Hematopoietic multipotent progenitor cell treated with erythropoietin and hydrocortisone succinate and interleukin-3 and kit ligand, for 17 days (in vitro differentiated cells): Measurements from ENCODE around the gene KLF6.
"Not testable (repeated sequence)": the region's sequence is repeated elsewhere in the genome, so short reads cannot be mapped to it uniquely, and the experiment has no call there.

Experiments used
- DNase-seq: peaks from one replicate; pipeline ENCODE4 v3.0.0-alpha.2; 2015; ENCODE audit warnings: low spot score

The KLF6 gene

DNA sequence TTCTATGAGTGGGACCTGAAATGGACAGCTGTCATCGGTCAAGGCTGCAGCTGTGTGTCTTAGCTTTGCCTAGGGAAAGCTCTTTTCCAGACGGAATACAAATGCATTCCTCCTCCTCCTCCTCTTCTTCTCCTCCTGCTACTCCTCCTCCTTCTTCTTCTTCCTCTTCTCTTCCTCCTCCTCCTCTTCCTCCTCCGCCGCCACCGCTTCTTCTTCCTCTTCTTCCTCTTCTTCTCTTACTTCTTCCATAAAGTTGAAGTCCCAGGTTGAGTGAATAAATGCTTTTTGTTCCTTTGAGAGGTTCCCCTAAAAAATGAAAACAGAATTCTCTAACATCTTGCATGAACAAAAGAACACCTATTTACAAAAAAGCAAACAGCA is 28.7 kb downstream of the KLF6 start:
- DNase-seq = no peak

DNA sequence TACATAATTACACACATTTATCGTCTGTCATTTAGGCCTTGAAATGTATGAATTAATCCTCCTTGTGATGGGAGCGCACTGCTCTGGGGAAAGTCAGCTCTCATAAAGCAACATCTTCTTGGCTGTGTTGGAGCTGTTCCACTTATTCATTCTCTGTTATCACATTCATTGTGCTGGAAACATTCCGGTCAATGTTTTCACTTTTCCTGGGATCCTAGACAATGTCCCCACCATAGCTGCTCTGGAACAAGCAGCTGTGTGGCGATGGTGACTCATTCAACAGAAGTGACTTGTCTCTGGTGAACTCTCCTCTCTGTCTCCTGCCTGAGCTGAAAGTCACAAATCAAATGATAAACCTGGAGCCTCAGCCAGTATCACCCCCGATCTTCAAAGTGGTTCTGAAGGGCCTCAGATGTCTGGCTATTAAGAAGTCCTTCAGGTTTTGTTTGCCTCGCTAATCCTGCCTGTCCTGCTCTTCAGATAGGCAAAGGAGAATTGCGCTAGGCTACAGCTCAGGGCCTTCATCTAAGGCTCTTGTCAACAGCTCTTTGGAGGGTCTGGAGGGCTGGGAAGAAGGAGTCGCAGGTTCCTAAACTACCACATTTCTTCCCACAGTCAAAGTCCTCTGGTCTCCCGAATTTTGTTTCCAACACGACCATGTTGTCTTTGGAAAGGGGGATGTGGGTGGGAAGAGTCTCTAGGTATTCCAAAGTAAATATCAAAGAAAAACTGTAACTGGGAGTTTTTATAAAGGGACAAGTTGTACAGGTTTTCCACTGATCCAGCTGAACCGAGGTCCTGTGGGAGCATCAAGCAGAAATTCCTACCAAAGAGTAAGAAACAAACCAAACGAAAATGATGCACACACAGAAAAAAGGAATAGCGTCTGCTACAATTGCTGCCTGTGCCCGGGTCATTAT is 29.3 kb downstream of the KLF6 start:
- no peak for DNase-seq

DNA sequence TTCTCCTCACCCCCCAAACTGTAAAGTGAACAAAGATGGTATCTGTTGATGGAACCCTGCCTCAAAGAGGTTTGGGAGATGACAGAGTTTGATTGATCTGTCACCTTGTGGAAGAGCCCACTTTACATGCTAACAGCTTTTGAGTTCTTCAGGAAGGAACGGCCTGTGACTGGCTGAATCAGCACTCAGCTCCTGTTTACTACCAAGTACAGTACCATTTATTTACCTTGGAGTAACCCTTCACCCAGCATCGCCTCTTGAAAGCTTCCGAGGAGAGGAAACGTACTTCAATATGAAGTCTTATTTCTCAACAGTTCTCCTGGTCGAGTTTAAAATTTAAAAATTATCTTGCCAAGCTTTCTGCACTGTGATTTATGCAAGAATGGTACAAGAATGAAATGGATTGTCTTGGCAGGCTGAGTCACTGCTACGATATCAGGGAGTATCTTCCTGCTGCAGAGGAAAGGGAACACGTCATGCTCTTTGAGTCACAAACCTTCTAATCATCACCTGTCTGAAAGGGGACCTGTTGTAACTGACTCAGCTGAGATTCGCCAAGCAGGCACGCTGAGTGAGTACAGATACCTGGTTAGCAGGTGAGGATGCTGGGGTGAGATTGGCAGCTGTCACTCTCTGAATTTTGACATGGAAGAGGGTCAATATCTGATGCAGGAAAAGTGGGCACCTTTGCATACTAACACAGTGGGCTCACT is 30.1 kb downstream of the KLF6 start:
- no peak for DNase-seq

DNA sequence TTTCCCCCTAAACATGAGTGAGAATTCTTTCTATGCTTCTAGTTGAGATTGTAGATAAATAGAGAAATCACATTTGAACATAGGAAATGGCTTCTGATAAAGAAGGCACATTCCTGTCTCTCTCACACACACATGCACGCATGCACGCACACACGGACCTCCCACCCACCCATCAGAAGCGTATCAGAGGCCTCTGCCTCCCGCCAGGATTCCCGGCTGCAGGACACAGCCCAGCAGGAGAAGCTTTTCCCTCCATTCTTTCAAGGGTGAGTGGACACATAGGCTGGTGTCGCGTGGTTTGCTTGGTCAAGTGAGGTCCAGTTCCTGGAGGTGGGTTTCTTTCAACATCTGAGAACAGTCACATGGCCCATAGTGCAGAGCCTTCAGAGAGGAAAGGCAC is 34.2 kb downstream of the KLF6 start:
- no peak for DNase-seq

DNA sequence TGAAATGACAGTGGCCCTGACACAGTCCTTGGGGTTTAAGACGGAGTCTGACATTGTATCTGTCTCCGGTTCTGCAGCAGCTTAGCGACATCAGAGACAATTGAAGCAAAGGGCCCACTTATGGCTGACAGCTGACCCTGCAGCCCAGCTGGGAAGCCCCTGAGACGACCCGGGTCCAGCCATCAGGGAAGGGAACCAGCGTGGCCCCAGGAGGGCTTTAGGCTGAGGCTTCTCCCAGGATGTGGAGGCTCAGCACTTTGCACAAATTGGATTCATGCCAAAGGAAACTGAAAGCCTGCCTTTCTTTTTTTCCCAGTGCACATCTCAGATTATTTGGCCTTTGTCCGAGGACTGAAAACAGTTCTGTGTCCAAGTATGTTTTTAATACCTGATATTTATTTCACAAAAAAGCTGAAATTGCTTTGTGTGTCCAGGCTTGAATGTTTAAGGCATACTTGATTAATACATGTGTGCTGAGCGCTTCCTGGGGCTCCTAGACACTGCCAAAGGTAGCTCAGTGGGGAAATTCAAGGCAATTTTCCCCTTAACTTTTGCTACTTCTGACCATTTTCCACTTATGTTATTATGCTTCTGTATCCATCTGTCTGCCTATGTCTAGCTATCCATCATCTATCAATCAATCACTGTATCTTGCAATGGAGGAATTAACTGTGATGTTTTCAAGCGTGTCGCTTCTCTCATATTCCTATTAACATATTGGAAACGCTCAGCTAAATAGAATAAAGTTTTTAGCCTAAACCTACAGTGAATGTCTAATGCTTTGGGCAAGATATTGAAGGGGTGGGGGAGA is 34.8 kb downstream of the KLF6 start:
- no peak for DNase-seq

DNA sequence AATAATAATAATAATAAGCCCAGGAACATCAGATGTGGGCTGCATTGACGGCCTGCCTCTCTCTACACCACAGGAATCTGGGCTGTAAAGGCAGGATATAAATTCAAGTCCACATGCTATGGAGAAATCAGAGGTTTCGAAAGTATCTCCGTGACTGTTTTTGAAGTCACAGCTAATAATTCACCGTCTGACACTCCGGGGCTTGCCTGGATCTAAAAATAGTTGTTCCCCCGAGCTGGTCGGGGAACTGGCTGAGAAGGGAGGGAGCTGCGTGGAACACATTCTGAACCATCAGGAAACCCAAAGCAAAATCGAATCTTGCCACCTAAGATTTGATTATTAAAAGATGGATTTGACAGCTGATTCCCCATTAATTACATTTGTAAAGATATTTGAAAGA is 35.4 kb downstream of the KLF6 start:
- no peak for DNase-seq

DNA sequence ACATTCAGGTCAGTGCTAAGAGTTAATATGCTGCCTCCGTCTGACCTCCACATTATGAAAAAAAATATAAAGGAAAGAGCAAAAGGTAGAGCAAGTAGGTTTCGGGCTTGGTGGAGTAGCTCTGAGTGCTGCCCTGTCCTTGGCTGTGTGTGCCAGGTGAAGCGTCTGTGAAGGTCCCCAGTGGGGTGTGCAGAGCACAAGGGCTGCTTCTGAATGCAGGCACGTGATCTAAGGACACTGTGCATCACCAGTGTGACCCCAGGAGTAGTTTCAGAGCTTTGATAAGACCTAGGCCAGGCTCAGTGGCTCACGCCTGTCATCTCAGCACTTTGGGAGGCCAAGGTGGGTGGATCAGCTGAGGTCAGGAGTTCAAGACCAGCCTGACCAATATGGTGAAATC is 36.0 kb downstream of the KLF6 start:
- no peak for DNase-seq

DNA sequence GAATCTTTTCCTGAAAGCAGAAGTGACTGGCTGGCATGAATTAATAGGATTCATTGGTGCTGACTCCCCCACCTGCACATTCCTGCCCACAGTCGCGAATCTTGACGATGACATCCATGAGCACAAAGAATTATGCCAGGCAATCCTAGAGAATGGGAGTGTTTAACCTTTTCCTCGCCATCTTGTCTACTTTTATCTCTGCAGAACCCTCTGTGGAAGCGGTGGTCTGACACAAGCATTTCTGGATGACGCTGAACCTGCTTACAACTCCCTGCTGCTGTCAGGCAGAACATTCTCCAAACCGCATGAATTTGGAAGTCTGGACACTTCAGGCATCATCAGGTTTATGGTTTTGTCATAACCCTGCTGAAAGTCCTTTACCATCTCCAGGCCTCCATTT is 36.5 kb downstream of the KLF6 start:
- DNase-seq = no peak

DNA sequence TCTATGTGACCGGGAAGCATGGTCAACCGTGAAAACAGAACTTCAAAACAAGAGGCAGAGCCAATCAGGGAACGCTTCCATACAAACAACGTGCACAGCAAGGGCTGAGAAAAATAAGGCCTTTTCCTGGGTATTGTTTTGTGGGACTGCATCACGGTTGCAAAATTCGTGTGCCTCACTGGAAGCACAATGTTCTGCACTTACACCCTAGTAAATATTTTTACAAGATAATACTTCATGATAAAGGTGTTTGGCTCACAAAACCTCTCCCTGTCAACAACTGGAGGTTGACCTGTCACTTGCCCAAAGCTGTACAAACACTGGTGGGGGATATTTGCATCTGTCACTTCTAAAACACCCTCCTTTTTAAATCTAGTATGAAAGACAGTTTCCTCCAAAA is 37.0 kb downstream of the KLF6 start:
- DNase-seq = no peak

DNA sequence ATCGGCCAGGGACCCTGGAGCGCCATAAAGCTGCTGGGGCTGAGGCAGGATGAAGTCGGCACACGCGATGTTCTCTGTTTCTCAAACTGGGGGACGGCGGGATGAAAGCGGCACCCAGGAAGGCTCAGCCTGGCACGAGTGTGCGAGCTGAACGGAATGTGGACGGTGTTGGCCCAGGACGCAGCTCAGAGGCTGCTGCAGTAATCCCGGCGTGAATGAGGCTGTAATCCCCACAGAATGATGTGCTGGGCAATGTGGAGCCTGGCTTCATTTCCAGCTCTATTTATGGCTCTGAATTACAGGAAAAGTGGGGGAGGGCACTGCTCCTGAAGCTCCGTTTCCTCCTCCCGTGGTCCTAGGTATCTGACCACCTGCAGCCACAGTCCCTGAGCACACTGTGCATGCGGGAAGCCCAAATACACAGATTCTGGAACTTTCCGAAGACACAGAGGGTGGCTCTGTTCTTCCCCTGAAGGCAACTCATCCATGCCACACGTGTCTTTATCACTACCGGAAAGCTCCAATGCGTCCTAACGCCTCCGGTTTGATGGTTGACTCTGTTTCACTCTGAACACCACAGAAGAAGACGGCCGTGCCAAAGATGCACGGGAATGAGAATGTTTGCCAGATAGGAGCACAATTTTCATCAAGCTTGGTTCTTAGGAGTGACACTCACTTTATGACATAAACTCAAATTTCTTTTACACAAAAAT is 37.6 kb downstream of the KLF6 start:
- no peak for DNase-seq

DNA sequence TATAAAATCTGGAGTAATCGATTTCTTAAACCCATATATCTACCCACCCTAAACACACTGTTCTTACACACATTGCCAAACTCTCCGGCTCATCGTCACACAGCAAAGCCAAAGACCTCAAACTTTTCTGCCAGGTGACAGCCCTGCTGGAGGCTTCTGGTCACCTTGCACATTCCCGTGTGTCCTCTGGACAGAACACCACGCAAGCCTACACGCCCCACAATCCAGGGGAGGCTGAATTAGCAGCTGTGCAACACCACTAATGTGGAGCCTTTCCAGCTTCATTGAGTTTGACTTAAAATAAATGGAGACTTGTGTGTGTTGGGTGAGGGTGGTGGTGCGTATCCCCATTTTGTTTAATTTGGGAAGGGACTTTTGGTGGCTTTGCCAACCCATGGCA is 38.4 kb downstream of the KLF6 start:
- no peak for DNase-seq

DNA sequence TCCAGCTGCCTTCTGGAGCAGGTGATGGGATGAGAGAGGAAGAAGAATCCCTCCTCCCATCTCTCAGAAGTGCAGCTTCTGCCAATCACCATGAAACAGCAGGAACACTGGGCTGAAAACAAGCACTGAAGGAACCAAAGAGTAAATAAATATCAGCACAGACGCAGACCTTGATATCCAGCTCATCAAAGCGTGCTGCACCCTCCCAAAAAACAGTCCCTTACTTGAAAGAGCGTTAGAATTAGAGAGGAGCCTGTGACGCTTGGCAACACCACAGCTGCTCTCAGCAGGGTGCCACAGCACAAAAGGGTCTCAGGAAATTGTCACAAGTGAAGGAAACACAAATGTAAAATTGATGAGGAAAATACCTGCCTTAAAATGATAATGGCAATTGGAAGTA is 39.5 kb downstream of the KLF6 start:
- no peak for DNase-seq

DNA sequence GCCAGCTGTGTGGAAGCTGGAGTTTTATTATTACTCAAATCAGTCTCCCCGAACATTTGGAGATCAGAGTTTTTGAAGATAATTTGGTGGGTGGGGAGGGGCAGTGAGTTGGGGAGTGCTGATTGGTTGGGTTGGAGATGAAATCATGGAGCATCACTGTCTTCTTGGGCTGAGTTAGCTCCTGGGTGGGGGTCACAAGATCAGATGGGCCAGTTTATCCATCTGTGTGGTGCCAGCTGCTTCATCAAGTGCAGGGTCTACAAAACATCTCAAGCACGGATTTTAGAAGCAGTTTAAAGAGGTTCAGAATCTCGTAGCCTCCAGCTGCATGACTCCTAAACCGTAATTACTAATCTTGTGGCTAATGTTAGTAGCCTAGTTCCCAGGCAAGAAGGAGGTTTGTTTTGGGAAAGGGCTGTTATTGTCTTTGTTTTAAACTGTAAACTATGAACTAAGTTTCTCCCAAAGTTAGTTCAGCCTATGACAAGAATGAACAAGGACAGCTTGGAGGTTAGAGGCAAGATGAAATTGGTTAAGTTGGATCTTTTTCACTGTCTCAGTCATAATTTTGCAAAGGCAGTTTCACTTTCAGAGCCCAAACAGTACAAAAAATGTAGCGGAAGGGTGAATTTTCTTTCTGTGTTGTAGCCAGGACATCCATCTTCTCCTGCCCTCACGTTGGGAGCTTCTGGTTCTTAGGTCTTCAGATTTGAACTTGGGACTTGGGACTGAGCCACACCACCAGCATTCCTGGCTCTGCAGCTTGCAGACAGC is 43.1 kb downstream of the KLF6 start:
- DNase-seq = no peak

DNA sequence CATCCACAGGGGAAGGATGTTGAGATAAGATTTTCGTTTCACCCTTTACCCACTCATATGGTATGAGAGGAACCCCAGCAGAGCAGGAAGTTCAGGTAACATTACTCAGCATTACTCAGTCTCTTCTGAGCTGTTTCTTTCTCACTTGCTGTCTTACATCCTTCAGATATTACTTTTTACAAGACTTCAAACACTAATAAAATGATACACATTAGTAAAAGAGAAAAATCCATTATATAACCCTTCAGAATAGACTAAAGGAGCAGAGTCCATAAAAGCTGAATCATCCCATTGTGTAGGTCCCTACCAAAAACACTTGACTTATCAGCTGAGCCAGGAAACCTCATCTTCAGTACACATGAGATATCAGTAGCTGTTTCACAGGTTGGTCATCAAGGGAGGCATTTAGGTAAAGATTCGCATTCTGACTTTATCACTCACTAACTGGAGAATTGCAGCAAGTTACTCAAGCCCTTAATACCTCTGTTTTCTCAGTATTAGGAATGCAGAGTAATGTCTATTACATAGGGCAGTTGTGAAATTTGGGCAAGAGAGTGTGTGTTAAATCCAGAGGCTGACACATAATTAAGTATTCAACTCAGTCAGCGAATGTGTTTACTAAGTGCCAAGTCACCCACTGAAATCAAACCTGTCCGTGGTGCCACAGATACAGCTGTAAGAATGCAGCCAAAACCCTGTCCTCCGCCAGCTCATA is 44.7 kb downstream of the KLF6 start:
- peak; percentile 11 for DNase-seq

DNA sequence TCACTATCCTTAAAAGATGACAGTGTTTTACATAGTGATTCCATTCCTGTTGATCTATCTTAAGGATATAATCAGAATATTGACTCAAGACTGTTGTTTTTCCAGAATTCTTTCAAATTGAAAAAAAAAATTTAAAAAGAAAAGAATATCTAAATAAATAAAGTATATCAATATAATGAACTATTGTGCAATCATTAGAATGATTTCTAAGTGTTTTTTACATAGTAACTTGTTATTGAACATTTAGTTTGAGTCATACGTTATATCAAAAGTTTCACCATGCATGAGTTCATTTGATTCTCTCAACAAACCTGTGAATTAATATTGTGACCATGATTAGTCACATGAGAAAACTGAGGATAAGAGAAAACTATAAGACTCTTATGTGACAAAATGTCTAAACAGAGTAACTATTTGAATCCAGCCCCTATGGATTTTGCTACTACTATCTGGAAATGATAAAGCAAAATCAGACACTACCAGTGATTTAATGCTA is 46.1 kb downstream of the KLF6 start:
- no peak for DNase-seq

DNA sequence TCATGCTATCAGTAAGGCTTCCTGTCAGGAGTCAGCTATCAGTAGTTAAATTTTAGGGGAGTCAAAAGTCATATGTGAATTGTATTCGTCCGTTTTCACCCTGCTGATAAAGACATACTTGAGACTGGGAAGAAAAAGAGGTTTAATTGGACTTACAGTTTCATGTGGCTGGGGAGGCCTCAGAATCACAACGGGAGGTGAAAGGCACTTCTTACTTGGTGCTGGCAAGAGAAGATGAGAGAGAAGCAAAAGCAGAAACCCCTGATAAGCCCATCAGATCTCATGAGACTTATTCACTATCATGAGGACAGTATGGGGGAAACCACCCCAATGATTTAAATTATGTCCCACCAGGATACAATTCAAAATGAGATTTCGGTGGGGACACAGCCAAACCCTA is 47.1 kb downstream of the KLF6 start:
- DNase-seq = no peak

DNA sequence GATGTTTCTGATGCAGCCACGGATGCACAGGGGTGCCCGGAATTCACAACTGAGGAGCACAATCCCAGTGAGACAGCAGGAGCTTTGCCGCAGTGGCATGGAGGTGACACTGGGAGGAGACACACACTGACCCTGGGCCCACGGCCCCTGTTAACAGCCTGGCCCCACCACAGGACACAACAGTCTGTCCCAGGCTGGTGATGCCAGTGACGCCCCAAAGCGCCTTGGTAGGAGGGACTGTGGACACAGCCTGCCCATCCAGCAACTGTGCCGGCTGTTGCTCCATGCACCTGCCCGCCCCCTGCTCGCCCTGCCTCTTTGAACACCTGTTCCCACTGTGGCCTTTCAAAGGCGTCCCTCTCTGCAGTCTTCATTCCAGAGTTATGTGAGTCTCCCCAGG is 49.8 kb downstream of the KLF6 start:
- DNase-seq = no peak

DNA sequence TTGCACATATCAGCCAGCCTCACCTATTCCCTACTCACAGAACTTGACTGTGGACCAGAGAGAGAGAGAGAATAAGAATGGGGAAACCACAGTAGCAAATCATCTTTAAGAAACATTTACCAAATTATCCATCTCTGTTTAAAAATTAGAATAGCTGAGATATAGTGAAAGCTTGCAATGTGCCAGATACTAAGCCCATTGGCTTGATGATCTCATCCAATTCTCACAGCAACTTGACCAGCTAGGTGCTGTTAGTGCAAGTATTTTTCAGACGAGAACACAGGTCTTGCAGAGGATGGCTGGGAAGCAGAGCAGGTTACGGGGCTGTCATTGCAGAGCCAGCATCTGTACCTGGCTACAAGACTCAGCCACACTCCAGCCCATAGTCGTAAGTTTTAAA is 50.9 kb downstream of the KLF6 start:
- no peak for DNase-seq

DNA sequence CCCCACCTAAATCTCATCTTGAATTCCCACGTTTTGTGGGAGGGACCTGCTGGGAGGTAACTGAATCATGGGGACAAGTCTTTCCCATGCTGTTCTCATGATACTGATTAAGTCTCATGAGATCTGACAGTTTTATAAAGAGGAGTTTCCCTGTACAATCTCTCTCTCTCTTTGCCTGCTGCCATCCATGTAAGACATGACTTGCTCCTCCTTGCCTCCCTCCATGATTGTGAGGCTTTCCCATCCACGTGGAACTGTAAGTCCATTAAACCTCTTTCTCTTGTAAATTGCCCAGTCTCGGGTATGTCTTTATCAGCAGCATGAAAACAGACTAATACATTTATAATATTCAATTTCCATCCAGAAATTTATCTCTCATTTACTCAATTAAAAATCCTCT is 52.8 kb downstream of the KLF6 start:
- not testable (repeated sequence) for DNase-seq

DNA sequence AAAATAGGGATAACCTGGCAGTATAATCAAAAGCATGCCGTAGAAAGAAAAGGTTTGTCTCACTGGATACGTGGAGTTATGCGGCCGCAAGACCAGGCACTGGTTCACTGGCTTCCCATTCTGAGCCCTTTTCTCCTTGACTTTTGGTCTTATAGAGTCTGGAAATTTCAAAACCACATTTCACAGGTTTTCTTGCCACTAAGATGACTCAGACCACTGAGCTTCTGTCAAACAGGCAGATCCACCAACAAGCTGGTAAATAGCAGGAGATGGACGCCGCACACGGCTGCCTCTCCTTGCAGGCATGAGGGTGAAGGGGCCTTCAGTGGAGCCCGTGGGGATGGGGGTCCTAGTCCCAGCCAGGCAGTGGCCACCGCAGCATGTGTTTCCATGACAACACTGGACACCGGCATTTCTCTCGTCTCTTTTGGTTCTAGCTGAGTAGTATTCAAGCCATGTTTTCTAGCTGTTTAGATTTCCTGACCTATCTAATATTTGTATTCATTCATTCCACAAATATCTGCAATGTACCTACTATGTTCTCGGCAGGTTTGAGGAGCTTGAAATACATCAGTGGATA is 55.5 kb downstream of the KLF6 start:
- no peak for DNase-seq
